ENCODE measurements around the gene GORAB.

GRCh38 chr1:170494369-170494768 lies 37.6 kb upstream of the GORAB start:
- no peak for TF ChIP-seq KDM4B (IDR thresholded peaks at IDR 0.05; ENCODE audit: borderline replicate concordance in 2 of 2, low read depth in 1 of 2)
- no peak for TF ChIP-seq ZBTB33 (CRISPR knock-in tag; IDR thresholded peaks at IDR 0.05)
- no peak for TF ChIP-seq CTCF (IDR thresholded peaks at IDR 0.05 in 2 of 3, conservative IDR thresholded peaks at IDR 0.05 in 1 of 3; ENCODE audit: insufficient read depth in 2 of 3, low read depth in 1 of 3, low read length in 3 of 3)
- no peak for TF ChIP-seq CBX2 (IDR thresholded peaks at IDR 0.05; ENCODE audit: insufficient read depth, low read length, poor library complexity, severe bottlenecking)
- no peak for TF ChIP-seq NBN (IDR thresholded peaks at IDR 0.05; ENCODE audit: low read depth)
- TF ChIP-seq NCOR1 (IDR thresholded peaks at IDR 0.05) = no peak
- TF ChIP-seq EZH2 (IDR thresholded peaks at IDR 0.05; ENCODE audit: borderline replicate concordance, low read depth, low read length) = no peak
- TF ChIP-seq POLR2A (conservative IDR thresholded peaks at IDR 0.05) = no peak
- TF ChIP-seq TBL1XR1 (IDR thresholded peaks at IDR 0.05; ENCODE audit: low read length in 2 of 2) = no peak
- no peak for TF ChIP-seq ZNF232 (CRISPR knock-in tag; IDR thresholded peaks at IDR 0.05)
- no peak for TF ChIP-seq BRD4 (IDR thresholded peaks at IDR 0.05)
- TF ChIP-seq HMBOX1 (IDR thresholded peaks at IDR 0.05) = no peak
- no peak for TF ChIP-seq YY1 (IDR thresholded peaks at IDR 0.05; ENCODE audit: borderline replicate concordance in 1 of 3, control insufficient read depth in 1 of 3, extremely low read depth in 1 of 3, insufficient read depth in 3 of 3, insufficient read length in 1 of 3, insufficient replicate concordance in 2 of 3, low read depth in 1 of 3, low read length in 2 of 3)
- no peak for TF ChIP-seq REST (IDR thresholded peaks at IDR 0.05; ENCODE audit: borderline replicate concordance)
- TF ChIP-seq REST (CRISPR knock-in tag; IDR thresholded peaks at IDR 0.05; ENCODE audit: low read depth) = no peak

Measured in K562 (cell line).